Measurements from ENCODE around the gene NAAA.

DNA sequence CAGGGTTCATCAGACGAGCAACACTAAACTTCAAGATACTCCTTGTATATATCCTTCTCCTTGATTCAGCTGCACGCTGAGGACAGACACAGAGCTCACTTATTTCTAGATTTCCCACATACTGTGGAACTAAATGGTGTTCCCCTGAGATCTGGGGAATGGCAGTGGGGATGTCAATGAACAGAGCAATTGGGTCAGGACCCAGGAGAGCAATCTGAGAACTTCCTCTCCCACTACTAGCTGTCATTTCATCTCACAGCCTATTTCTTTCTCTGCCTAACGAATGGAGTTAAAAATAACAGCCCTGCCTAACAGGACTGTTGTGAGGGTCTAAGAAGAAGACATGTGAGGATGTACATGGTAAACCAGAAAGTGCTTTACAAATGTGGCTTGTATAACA is 10.7 kb downstream of the NAAA start:
- TF ChIP-seq CTCF (IDR thresholded peaks at IDR 0.05; ENCODE audit: low read length) (no peak), EZH2 (optimal IDR thresholded peaks at IDR 0.05; ENCODE audit: low read depth, low read length) (no peak), EZH2phosphoT487 (IDR thresholded peaks at IDR 0.05; ENCODE audit: low read length) (no peak)

Data from MM.1S (cell line).